ENCODE measurements around the gene SKIDA1.

Gene SKIDA1

DNA sequence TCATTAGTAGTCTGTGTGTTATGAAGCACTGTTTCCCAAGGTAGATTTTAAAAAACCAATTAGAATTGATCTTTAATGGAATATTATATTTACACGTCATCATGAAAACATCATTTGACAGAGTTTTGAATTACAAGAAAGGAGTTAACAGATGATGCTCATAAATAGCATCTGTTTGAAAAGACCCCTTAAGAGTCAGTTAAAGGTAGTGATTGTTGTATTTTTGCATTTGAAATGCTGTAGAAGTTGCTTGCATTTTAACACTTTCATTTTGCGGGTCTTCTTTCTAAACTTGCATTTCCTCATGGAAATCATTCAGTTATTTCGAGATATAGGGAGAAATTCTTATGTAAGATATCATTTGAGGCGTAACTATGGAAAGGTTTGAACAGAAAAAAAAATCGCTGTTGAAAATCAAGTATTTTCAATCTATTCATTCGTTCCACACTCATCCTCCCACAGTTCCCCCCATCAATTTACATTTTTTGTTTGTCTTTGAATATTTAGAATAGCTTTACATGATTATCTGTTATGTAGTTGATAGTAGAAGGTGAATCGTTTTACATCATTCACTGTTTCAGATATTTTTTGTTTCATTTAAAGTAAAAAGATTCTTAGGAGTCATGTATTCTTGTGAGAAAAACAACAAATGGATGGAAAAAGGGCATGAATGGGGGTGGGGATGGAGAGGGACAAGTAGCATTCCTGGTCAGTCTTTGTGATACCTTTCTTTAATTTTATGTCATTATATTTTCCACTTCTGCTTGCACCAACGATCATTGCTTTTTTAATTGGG is 3.0 kb upstream of the SKIDA1 start:
- DNase-seq: peak; percentile 79

DNA sequence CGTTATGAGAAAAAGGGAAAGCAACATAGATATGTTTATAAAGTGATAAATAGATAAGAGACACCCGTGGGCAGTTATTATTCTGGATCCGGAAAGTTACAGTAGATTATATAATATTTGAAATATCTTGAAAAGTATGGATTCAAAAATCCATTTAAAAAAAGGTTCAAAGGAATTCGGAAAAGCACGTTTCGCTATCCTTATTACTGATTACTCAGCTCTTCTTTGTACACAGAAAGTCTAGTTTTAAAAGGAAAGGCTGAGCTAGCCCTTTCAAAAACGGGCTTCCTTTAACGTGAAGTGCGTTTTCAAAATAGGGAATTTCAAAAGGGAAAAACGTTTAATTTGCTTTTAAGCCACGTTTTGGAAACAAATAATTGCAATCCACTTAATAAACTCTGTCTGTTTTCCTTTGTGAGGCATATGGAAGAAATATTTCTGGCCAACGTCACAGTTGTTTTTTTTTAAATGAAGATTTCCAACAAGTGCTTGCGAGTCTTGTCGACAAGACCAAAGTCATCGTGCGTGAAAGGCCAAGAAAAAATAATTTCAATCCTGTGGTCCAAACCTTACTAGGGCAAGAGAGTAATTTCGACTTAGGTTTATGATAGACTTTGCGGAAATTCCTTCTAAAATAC is 2.2 kb upstream of the SKIDA1 start:
- DNase-seq: peak; percentile 84

DNA sequence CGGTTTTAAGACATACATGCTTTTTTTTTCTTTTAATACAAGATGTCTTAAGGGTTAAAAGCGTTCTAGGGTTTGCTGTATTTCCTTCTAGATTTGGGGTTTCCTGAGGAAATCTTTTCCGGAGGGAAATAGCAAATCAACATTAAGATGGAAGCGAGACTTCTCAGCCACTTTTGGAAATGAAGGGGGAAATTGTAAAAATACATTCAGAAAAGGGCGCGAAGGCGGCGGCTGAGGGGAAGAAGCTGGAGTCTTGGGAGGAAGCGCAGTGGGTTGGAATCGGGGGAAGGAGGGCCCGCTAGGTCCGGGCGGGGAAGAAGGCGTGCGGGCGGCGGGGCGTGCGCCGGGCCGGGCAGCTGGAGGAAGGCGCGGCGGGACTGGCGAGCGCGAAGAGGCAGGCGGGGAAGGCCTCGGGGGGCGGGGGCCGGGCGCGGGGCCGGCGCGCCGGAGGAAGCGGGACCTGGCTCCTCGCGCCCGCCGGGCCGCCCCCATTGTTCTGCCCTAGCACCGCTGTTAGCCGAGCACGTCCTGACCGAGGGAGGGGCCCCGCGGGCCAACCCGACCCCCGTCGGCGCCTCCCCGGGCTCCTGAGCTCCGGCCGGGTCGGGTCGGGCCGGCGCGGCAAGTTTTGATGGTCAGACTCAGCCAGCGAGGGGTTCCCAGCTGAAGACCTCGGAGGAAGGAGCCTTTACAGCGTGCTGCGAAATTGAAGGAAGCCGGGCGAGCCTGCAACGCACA is 1.5 kb upstream of the SKIDA1 start:
- DNase-seq: peak; percentile 83

DNA sequence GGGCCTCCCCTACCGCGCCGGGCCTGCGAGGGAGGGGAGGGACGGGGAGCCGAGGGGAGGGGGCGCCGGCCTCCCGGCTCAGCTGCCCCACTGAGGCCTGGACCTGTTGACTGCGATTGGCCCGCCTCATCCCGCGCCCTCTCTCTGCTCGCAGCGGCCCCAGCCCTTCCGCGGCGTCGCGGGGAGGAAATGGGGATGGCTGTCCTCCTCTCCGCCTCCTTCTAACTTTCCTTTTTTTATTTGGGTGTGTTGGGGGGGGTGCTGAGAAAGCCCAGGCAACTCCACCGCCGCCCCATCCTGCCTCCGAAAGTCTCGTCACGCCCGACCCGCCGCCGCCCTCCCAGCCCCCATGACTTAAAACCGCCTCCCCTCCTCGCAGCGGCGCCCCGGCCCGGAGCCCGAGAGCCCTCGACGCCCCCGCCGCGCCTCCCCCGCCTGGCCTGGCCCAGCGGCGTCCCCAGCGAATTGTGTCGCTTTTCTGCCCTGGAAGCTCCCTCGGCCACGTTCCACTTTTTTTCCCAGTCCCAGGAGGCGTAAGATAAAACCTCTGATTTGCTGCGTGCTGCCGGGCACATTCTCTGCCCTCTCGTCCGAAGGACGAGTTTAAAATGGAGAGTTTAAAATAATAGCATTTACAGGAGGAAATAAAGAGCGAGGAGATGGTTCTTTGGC is 842 bp upstream of the SKIDA1 start:
- DNase-seq: peak; percentile 93

DNA sequence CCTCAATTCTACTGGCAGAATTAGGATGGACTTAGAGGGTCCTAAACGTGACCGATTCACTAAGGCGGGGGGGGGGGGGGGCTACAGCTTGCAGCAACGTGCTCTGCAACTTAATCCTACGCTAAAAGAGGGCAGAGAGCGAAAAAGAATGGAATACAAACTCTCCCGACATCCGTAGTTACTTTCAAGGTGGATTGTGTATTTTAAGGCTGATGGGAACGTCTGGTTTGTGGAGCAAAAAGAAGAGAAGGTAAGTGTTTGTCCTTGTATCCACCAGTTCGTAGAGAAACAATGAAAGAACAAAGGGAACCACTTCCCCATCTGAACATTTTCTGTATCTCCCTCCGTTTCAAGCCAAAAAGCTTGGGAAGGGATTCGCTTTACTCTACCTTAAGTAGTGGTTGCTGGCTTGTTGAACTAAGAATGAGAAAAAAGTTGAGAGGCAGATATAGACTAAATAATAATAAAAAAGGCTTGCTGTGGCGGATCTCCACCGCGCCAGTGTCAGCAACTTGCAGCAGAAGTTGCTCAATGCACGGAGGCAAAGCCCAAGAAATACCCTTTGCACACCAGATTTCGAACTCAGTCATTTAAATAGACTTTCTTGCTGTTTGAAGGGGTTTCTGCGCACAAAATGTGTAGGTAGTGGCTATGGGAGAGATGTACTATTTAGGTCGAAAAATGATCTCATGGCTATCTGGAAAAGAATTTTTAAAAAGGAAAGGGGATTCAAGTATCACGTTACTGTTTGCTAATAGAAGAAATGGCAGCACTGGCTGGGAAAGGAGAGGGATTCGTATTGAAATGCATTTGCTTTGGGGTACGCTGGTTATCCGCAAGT is 736 bp downstream of the SKIDA1 start:
- peak; percentile 83 for DNase-seq

DNA sequence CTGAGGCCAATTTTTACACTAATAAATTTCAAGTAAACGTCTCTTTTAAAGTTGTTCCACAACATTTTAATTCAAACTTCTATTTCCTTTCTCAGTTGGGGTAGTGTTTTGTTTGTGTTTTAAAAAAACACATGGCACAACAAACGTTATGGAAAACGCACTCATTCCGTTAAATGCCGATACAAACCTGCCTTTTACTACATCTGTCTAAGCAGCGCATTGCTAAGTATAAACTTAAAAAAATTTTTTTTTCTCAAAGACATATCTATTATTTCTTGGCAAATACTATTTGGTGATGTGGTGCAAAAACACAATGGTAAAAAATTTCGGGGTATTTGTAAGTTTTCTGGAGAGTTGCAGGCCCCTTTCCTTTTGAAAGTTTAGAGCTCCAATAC is 1.4 kb downstream of the SKIDA1 start:
- no peak for DNase-seq

DNA sequence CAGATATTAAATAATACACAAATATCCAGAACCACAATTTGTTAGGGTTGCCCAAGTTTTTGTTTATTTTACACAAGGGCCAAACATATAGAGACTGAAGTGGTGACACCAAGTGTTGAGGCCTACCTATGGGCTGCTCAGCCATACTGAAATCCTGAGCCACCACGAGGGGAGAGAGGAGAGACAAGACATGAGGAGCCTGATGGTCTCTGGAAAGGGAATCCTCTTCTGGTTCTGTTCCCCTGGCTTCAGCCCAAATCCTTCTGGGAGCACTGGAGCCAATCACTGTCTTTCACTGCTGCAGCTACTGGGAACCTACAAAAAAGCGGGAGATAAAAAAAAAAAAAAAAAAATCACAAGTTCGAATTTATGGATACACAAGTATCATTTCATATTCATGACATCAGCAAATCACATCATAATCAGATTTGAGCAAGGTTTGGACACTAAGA is 1.9 kb downstream of the SKIDA1 start:
- peak; percentile 44 for DNase-seq

DNA sequence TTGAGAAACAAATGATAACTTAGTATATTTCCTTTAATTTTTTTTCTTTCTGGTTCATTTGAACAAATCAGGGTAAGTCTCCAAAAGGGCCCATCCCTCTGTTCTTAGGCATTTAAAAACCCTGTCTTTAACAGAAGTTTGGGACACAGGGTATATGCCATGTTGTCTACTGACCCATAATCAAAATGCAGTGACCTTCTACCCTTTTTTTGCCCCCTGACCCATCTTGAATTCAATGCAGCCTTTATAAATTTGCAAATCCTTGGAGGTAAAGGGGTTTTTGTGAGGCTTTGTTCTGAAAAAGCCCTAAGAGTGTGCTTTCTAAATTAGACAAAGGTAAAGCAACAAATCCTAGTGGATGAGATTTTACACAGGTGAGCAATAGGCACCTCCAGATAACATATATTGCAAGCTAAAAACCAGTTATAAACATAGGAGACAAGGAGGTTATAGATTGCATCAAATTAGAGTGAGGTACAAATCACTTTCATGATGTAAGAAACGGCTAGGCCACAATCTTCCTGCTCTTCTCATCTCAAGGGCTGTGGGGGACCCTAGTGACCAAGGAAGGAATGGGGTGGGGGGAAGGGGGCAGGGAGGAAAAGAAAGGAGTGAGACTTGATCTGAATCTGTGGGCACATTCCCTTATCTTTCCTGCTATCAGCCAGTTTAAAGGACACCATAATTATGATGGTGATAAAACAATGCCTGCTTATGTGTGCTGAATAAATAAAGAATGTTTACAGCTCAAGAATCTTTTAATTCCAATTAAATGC is 2.7 kb downstream of the SKIDA1 start:
- DNase-seq: no peak

DNA sequence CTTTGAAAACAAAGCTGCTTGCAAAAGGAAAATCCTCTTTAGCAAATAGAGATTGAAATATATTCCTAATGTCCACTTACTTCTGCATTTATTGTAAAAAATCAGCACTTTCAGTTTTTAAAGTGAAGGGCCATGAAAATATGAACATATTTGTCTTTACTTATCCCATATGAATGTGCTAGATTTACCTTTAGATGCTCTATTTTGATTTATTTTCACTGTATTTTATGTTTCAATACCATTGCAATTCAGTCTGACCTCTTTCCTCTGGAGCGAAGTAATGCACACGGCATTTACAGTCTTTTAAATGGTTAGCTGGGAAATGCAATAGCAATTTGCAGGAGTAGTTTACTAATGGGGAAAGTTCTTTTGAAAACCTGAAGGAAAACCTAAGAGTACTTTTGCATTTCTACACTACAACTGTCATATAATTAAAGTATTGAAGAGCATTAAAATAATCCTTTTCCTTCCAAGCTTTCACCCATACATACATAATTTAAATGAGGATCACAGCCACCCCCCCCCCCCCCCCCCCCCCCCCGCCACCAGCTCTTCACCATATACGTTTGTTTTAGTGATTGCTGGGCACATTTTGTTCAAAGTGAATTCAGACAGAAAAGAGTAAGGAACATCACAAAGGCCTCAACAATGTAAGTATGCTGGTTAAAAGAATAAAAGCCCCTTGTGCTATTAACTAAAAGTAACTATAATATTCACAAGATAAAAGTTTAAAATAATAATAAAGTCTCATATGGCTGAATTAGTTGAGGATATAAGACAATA is 3.5 kb downstream of the SKIDA1 start:
- no peak for DNase-seq

DNA sequence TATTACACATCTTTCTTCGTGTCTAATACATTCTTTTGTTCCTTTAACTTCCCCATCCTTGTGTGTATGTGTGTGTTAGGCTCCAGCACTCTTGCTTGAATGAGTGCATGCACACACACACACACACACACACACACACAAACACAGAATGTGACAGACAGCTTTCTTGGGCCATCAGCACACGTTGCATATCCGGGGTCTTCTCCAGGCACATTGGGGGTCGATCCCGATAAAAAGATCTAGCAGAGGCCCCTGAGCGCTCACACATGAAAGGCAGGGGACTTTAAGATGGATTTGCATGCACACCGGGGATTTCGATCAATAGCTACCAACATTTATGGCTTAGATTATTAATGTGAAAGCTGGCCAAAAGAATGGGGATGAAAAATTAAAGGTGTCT is 4.5 kb downstream of the SKIDA1 start:
- DNase-seq: no peak

DNA sequence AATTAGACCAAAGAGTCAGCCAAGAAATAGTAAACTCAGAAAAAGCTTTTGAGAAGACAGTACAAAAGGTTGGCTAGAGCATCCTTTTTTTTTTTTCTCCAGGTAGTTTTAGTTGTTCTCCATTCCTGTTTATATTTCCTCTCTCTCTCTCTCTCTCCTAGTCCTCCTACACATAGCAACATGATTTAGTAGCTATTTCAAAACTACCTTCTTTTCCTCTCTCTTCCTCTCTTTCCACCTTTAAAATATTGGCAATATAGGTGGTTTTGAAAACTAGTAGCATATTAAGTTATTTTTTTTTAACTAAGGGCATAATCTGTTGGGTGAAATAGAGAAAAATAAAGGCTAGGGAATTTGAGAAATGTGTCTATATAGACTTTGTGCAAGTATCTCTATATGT is 5.0 kb downstream of the SKIDA1 start:
- no peak for DNase-seq

DNA sequence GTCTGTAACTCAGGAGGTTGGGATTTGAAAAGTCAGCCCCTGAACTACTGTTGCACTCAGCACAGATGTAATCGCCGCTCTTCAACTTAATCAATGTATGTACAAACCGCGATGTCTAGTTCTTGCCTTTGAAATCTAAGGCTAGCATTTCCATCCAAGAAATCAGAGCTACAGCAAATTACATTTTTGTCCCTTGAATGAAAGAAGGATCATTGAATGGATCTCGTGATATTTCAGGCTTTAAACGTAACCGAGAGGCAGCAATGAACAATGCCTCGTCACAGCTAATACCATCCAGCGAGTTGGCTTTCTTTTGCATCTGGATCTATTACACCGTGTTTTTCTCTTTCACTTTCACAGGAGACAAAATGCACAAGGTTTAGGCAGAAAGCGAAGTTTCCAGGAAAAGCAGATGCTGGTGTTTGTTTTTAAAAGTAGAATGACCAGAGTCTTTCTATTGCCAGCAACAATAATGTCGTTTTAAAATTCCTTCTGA is 5.5 kb downstream of the SKIDA1 start:
- DNase-seq: peak; percentile 71

DNA sequence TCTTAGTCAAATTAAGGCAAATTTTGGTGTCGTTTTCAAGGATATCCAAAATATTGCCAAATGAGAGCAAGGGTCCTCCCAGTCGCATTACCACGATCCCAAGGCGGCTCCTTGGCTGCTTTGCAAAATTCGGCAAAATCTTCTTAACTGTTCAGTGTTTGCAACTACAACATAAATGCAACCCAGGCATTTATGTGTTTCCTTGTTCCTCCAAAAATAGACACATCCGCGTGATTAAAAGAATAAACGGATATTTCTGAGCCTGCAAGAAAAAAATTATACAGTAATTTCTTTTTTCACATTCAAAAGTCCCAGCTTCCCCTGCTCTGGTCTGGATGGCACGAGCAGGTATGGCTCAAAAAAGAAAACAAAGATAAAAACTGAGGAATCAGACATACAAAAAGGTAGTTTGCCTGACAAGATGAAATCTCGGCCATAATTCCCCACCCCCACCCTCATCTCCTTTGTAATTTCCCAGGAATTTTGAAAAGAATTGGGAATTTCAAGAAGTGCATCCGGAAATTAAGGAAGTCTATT is 6.0 kb downstream of the SKIDA1 start:
- DNase-seq: no peak

DNA sequence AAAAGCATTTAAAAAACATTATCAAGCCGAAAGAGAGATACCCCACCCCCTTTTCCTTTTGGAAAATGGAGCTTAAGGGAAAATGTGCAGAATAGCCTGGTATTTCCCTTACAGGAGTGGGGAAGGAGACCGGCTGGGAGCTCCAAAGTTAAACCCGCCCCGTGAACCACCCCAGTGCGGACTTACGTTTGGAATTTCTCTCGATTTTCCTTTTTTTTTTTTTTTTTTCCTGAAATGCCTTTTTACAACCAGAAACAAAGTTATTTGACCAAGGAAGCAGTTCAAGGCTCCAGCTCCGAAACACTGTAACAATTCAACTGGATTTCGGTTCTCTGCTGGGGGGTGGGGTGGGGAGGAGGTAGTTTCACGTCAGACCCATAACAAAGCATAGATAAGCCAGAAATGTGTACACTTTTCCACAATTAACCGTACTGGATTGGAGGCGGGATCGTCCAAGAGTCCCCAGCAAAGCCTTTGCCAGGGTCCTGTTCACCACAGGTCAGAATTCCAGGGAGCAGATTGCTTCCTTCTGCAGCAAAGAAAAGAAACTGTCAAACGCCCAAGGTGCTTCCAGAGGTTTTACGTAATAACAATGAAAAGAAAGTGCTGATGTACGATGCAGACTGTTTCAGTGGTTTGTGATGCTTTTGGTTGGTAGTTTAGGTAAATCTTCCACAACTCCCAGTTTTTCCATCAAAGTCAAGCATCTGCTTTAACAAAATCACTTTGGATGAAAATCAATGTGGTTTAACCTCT is 6.7 kb downstream of the SKIDA1 start:
- DNase-seq: no peak

DNA sequence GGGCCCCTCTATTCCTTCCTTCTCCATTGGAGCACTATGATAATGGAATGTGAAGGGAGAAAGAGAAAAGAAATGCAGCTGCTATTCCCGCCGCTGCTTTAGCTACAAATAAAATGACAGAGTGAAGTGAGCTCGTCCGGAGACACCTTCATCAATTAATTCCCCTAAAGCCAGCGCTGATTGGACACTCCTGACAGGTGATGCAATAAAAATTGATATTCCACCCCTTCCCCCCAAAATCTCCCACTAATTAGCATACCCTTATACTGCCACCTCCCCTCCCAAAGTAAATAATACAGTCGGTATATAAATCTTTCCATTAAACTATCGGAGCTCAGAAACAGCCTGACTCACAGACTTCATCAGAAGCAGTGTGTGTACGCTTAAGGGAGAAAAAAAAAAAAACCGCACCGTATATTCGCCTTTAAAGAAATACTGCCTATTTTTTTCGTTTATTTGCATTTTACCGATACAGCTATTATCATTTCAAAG is 7.3 kb downstream of the SKIDA1 start:
- peak; percentile 47 for DNase-seq

DNA sequence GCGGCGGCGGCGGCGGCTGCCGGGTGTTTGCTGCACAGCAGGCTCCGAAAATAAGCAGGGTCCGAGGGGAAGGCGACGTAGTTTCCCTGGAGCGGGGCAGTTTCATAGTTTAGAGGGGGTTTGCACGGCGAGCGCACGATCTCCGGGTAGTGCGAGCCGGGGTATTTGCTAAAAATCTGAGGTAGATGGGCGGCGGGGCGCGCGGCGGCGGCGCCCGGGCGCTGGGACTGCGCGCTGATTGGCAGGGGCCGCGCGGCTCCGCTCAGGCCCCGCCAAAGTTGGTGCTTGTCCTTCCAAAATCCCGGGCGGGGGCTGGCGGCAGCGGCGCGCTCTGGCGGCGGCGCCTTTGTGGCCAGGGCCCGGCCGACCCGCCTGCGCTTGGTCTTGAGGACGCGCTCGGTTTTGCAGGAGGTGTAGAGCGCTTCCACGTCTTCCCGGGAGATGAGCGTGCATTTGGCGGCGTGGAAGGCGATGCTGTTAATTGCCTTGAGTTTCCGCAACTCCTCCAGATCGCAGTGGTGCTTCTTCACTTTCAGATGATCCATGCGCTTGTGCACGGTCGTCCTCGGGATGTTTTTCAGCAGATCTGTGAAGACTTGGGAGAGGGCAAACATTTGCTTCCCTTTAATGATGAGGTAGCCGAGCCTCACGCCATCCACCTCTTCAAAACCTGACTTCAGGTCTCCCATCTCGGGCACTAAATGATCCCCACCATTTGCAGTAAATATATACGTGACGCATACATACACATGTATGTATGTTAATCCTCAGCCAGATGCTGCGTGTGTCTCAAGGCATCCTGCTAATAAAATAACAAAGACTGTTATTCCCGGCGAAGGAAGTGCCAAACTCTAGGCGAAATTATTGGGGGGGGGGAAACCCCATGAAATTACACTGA is 8.1 kb downstream of the SKIDA1 start:
- peak; percentile 65 for DNase-seq

DNA sequence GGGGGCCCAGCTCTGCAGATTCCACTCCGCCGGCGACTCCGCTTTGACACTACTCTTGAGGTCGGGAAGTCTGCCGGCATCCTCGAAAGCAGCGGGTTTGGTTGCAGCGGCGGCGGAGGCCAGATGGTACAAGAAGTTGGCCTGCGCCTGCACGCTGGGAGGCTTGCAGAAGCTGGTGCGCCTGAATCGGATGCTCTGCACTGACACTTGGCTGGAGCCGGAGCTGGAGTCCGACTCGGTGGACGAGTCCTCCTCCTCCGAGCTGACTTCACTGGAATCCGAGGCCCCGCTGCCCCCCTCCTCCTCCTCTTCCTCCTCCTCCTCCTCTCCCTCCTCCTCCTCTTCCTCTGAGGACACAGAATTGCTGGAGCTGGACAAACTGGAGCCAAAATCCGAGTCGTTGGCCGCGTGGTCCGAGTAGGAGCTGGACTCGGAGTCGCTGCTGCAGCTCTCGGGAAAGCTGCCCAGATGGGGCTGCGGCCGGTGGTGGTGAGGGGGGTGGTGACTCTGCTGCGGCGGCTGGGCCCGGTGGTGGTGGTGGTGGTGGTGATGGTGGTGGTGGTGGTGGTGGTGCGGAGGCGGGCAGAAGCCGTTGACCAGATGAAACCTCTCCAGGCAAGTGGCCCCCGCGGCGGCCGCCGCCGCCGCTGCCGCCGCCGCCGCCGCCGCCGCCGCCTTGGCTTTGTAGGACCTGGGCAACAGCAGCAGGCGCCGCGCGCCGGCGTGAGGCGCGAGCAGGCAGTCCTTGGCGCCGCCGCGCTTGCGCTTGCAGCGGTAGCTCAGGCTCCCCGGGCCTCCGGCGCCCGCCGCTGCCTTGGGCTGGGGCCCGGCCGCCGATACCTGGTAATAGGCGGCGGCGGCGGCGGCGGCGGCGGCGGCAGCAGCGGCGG is 9.0 kb downstream of the SKIDA1 start:
- DNase-seq: peak; percentile 52
